Activated T-cell treated with anti-CD3 and anti-CD28 coated beads, Interleukin-2, amount 50 U/mL, for 4 hours (primary cell): ENCODE measurements around the gene TSG101. TPM values are rescaled to one million over a fixed set of nuclear protein-coding genes. Genes with fewer than 3 reads are reported as not detected.
A peak's percentile ranks its signal among the peaks of the same experiment; 100 is the strongest.

Experiments used
- ATAC-seq, 2 donors: fragments of 200-7000 bp; cut with Tn5 transposase; one replicate each; pipeline ENCODE4 v1.10.0; 2021
- DNase-seq: peaks from one replicate; pipeline ENCODE4 v3.0.0-alpha.2; 2020
- H3K27me3 Mint-ChIP-seq: one replicate; pipeline ENCODE4 v1.8.0; 2021; ENCODE audit warnings: low read depth, mixed read lengths
- H3K36me3 Mint-ChIP-seq: one replicate; pipeline ENCODE4 v1.8.0; 2022; ENCODE audit warnings: mixed read lengths; ENCODE audit not compliant: insufficient read depth
- H3K4me1 Mint-ChIP-seq: one replicate; pipeline ENCODE4 v1.8.0; 2021; ENCODE audit warnings: low read depth, mixed read lengths
- H3K4me3 Mint-ChIP-seq: one replicate; pipeline ENCODE4 v1.8.0; 2021; ENCODE audit warnings: mild to moderate bottlenecking, moderate library complexity, mixed read lengths
- H3K9me3 Mint-ChIP-seq: one replicate; pipeline ENCODE4 v1.8.0; 2021; ENCODE audit warnings: mixed read lengths
- total RNA-seq, 3 donors: library from RNA; stranded (reverse); gene quantifications; one replicate each; pipeline ENCODE4 v1.2.1, GENCODE V29; 2021

Gene TSG101
- total RNA-seq, result 10 to 100 TPM; 44.9 to 48.1 (median 45.4) TPM

GRCh38 chr11:18526521-18527296 is at the start of gene TSG101:
Gene TSG101, minus strand, starts transcription at chr11:18526942. Its CDS starts 126 bp downstream, at chr11:18526816.
- Mint-ChIP-seq H3K4me1 (peaks cover 43% of the 10 kb centered on the region), H3K4me3 (peak within 1 kb of the TSS; percentile 99), H3K27me3 (no peaks in the 10 kb centered on the region), H3K36me3 (peaks cover 18% of the 10 kb centered on the region), H3K9me3 (no peaks in the 10 kb centered on the region)
- ATAC-seq (peak; percentile 92 to 95), DNase-seq (peak; percentile 87)

GRCh38 chr11:18575361-18575760 is 48.6 kb upstream of the TSG101 start:
- Mint-ChIP-seq H3K27me3 (no peaks in the 10 kb centered on the region), H3K4me3 (no peak overlapping the region), H3K9me3 (no peaks in the 10 kb centered on the region), H3K36me3 (peaks cover 12% of the 10 kb centered on the region), H3K4me1 (peaks cover 11% of the 10 kb centered on the region)
- DNase-seq, result no peak
- ATAC-seq, result no peak

- Mint-ChIP-seq H3K27me3 (no peaks in the 10 kb centered on the region), H3K9me3 (no peaks in the 10 kb centered on the region), H3K36me3 (peaks cover 16% of the 10 kb centered on the region), H3K4me3 (no peak overlapping the region), H3K4me1 (no peaks in the 10 kb centered on the region)
- DNase-seq (no peak), ATAC-seq (no peak)
Measured at GRCh38 chr11:18567081-18567480, 40.3 kb upstream of the TSG101 start.

- H3K4me1 Mint-ChIP-seq, result no peaks in the 10 kb centered on the region
- H3K36me3 Mint-ChIP-seq, result peaks cover 13% of the 10 kb centered on the region
- ATAC-seq, result no peak
- H3K27me3 Mint-ChIP-seq, result no peaks in the 10 kb centered on the region
- no peaks in the 10 kb centered on the region for H3K9me3 Mint-ChIP-seq
- no peak overlapping the region for H3K4me3 Mint-ChIP-seq
- no peak for DNase-seq
Measured at GRCh38 chr11:18566406-18566805, 39.7 kb upstream of the TSG101 start.

- DNase-seq, result no peak
- Mint-ChIP-seq H3K4me1 (no peaks in the 10 kb centered on the region), H3K4me3 (no peak overlapping the region), H3K36me3 (peaks cover 10% of the 10 kb centered on the region), H3K27me3 (no peaks in the 10 kb centered on the region), H3K9me3 (no peaks in the 10 kb centered on the region)
- ATAC-seq, result no peak
Measured at GRCh38 chr11:18564149-18564548, 37.4 kb upstream of the TSG101 start.

GRCh38 chr11:18563090-18563730 is 36.5 kb upstream of the TSG101 start:
- Mint-ChIP-seq H3K9me3 (no peaks in the 10 kb centered on the region), H3K4me3 (no peak overlapping the region), H3K27me3 (no peaks in the 10 kb centered on the region), H3K36me3 (peaks cover 10% of the 10 kb centered on the region), H3K4me1 (no peaks in the 10 kb centered on the region)
- no peak for DNase-seq
- no peak for ATAC-seq

GRCh38 chr11:18548001-18548400 is 21.3 kb upstream of the TSG101 start:
- no peaks in the 10 kb centered on the region for H3K9me3 Mint-ChIP-seq
- ATAC-seq, result no peak
- H3K4me1 Mint-ChIP-seq, result no peaks in the 10 kb centered on the region
- no peak for DNase-seq
- no peaks in the 10 kb centered on the region for H3K27me3 Mint-ChIP-seq
- peaks cover 13% of the 10 kb centered on the region for H3K36me3 Mint-ChIP-seq
- no peak overlapping the region for H3K4me3 Mint-ChIP-seq

- Mint-ChIP-seq H3K4me3 (no peak overlapping the region), H3K9me3 (no peaks in the 10 kb centered on the region), H3K27me3 (no peaks in the 10 kb centered on the region), H3K4me1 (peaks cover 3% of the 10 kb centered on the region), H3K36me3 (peaks cover 7% of the 10 kb centered on the region)
- ATAC-seq, result peak in 1 of 2 donors; percentile 51
- DNase-seq, result no peak
Measured at GRCh38 chr11:18540207-18541009, 13.7 kb upstream of the TSG101 start.

GRCh38 chr11:18536209-18536608 is 9.5 kb upstream of the TSG101 start:
- H3K36me3 Mint-ChIP-seq, result peaks cover 2% of the 10 kb centered on the region
- H3K9me3 Mint-ChIP-seq, result no peaks in the 10 kb centered on the region
- DNase-seq, result no peak
- ATAC-seq, result no peak
- peaks cover 3% of the 10 kb centered on the region for H3K4me1 Mint-ChIP-seq
- H3K4me3 Mint-ChIP-seq, result no peak overlapping the region
- no peaks in the 10 kb centered on the region for H3K27me3 Mint-ChIP-seq

- Mint-ChIP-seq H3K36me3 (peaks cover 2% of the 10 kb centered on the region), H3K4me3 (no peak overlapping the region), H3K27me3 (no peaks in the 10 kb centered on the region), H3K9me3 (no peaks in the 10 kb centered on the region), H3K4me1 (no peaks in the 10 kb centered on the region)
- no peak for ATAC-seq
- DNase-seq, result no peak
Measured at GRCh38 chr11:18534245-18534644, 7.5 kb upstream of the TSG101 start.

- no peak for ATAC-seq
- Mint-ChIP-seq H3K36me3 (peaks cover 2% of the 10 kb centered on the region), H3K4me3 (no peak overlapping the region), H3K27me3 (no peaks in the 10 kb centered on the region), H3K9me3 (no peaks in the 10 kb centered on the region), H3K4me1 (peaks cover 4% of the 10 kb centered on the region)
- no peak for DNase-seq
Measured at GRCh38 chr11:18533365-18533764, 6.6 kb upstream of the TSG101 start.

- H3K4me3 Mint-ChIP-seq, result peak overlapping the region; percentile 99
- H3K9me3 Mint-ChIP-seq, result no peaks in the 10 kb centered on the region
- H3K4me1 Mint-ChIP-seq, result peaks cover 36% of the 10 kb centered on the region
- ATAC-seq (no peak), DNase-seq (no peak)
- H3K27me3 Mint-ChIP-seq, result no peaks in the 10 kb centered on the region
- H3K36me3 Mint-ChIP-seq, result peaks cover 11% of the 10 kb centered on the region
Measured at GRCh38 chr11:18527512-18527911, 770 bp upstream of the TSG101 start.

- no peak for ATAC-seq
- H3K27me3 Mint-ChIP-seq, result no peaks in the 10 kb centered on the region
- peaks cover 18% of the 10 kb centered on the region for H3K36me3 Mint-ChIP-seq
- peaks cover 43% of the 10 kb centered on the region for H3K4me1 Mint-ChIP-seq
- H3K9me3 Mint-ChIP-seq, result no peaks in the 10 kb centered on the region
- no peak for DNase-seq
- H3K4me3 Mint-ChIP-seq, result peak overlapping the region; percentile 99
Measured at GRCh38 chr11:18526130-18526520, 617 bp downstream of the TSG101 start.

- Mint-ChIP-seq H3K9me3 (no peaks in the 10 kb centered on the region), H3K4me1 (peaks cover 51% of the 10 kb centered on the region), H3K36me3 (peaks cover 20% of the 10 kb centered on the region), H3K4me3 (no peak overlapping the region), H3K27me3 (no peaks in the 10 kb centered on the region)
- ATAC-seq (no peak), DNase-seq (no peak)
Measured at GRCh38 chr11:18524248-18524647, 2.5 kb downstream of the TSG101 start.
